Esophagus muscularis mucosa (tissue), 4 donors: ENCODE data around the gene UCP3. TPM values are rescaled to one million over a fixed set of nuclear protein-coding genes. Genes with fewer than 3 reads are reported as not detected.
A peak's percentile ranks its signal among the peaks of the same experiment; 100 is the strongest.

Source experiments
- DNase-seq: peaks from one replicate; pipeline ENCODE4 v3.0.0-alpha.2; 2017; ENCODE audit errors: extremely low spot score
- H3K27ac ChIP-seq, 4 donors: fragments of 200-600 bp; sonication (generic); replicated peaks in 1 of 4; 1 replicate in 3 of 4; 2 replicates in 1 of 4; pipeline ENCODE4 v1.5.1; 2016 to 2019; ENCODE audit warnings: mild to moderate bottlenecking in 1 of 4
- H3K27me3 ChIP-seq, 4 donors: fragments of 200-600 bp; sonication (generic); one replicate each; pipeline versions ENCODE4 v1.5.1 to v1.6.0; 2016 to 2019
- H3K36me3 ChIP-seq, 4 donors: fragments of 200-600 bp; sonication (generic); one replicate each; pipeline ENCODE4 v1.5.1; 2016 to 2019
- H3K4me1 ChIP-seq, 4 donors: fragments of 200-600 bp; sonication (generic); one replicate each; pipeline ENCODE4 v1.5.1; 2016 to 2019
- H3K4me3 ChIP-seq, 4 donors: fragments of 200-600 bp; sonication (generic); 1 replicate in 2 of 4; 2 replicates in 2 of 4; pipeline ENCODE4 v1.5.1; 2016 to 2019; ENCODE audit warnings: mild to moderate bottlenecking in 4 of 4, moderate library complexity in 1 of 4
- H3K9me3 ChIP-seq, 4 donors: fragments of 200-600 bp; sonication (generic); 1 replicate in 3 of 4; 2 replicates in 1 of 4; pipeline ENCODE4 v1.5.1; 2016 to 2019
- CTCF ChIP-seq, 3 experiments: fragments of 200-600 bp in 2 of 3; fragments of 450-650 bp in 1 of 3; sonication (generic) in 2 of 3; IDR thresholded peaks; one replicate each; pipeline ENCODE4 v1.5.1; 2017 to 2019; ENCODE audit warnings: antibody characterized with exemption in 3 of 3, mild to moderate bottlenecking in 2 of 3, moderate library complexity in 1 of 3
- EP300 ChIP-seq: sonication (generic); formaldehyde crosslinking; IDR thresholded peaks from one replicate; pipeline ENCODE4 v1.6.1; 2017; ENCODE audit warnings: antibody characterized with exemption
- POLR2A ChIP-seq: fragments of 450-650 bp; IDR thresholded peaks from one replicate; pipeline ENCODE4 v1.6.1; 2017; ENCODE audit warnings: antibody characterized with exemption, moderate library complexity, mild to moderate bottlenecking, low read depth
- POLR2AphosphoS5 ChIP-seq, 2 donors: sonication (generic); formaldehyde crosslinking; IDR thresholded peaks; one replicate each; pipeline ENCODE4 v1.6.1; 2017; ENCODE audit warnings: antibody characterized with exemption in 2 of 2
- WGBS: methylation state at CpG from one replicate; pipeline ENCODE4 v1.1.5; 2018; 5-methylcytosine and 5-hydroxymethylcytosine counted together
- intact Hi-C: fragments of 100-400 bp; cut with DNase I; formaldehyde crosslinking; loops from one replicate; pipeline ENCODE4 v1.15.1; 2023
- total RNA-seq, 4 donors: library from RNA; depleted of rRNA; stranded (reverse); fragments of >200 nt; gene quantifications; one replicate each; pipeline versions ENCODE4 v1.1.0 to v1.2.1, GENCODE V29; 2016

The UCP3 gene
- total RNA-seq, 4 donors from 2014 or later, result 0.78 to 5.6 (median 1.3) TPM

GRCh38 chr11:73983741-73984538 is 24.9 kb downstream of the UCP3 start:
- H3K4me3 ChIP-seq, result peak overlapping the region; percentile 53 to 70 (median 67)
- H3K9me3 ChIP-seq, result no peaks in the 10 kb centered on the region
- no peaks in the 10 kb centered on the region for H3K27me3 ChIP-seq
- WGBS, result 62% methylated on average over 18 of the region's 18 CpGs
- peaks cover 13 to 25% (median 22%) of the 10 kb centered on the region in 4 donors for H3K4me1 ChIP-seq
- H3K27ac ChIP-seq, result peak overlapping the region; percentile 76 to 93 (median 89)
- intact Hi-C loops, result no loop called here
- TF ChIP-seq POLR2AphosphoS5 (IDR thresholded peaks at IDR 0.05) (no peak), CTCF (IDR thresholded peaks at IDR 0.05) (no peak), EP300 (no peak), POLR2A (no peak)
- no peaks in the 10 kb centered on the region for H3K36me3 ChIP-seq
- no peak for DNase-seq

- intact Hi-C loops, result no loop called here
- H3K9me3 ChIP-seq, result no peaks in the 10 kb centered on the region
- peak; percentile 98 for DNase-seq
- H3K27ac ChIP-seq, result peak overlapping the region; percentile 76 to 93 (median 89)
- peaks cover 13 to 25% (median 22%) of the 10 kb centered on the region in 4 donors for H3K4me1 ChIP-seq
- WGBS, result under 1% methylated on average over 45 of the region's 56 CpGs
- peaks cover 0 to 6% (median 4%) of the 10 kb centered on the region in 4 donors for H3K36me3 ChIP-seq
- no peaks in the 10 kb centered on the region for H3K27me3 ChIP-seq
- H3K4me3 ChIP-seq, result peak overlapping the region; percentile 53 to 70 (median 67)
- TF ChIP-seq POLR2AphosphoS5 (IDR thresholded peaks at IDR 0.05) (peak; percentile 77 to 90), EP300 (no peak), CTCF (IDR thresholded peaks at IDR 0.05) (no peak), POLR2A (peak; percentile 42)
These were observed 25.7 kb downstream of the UCP3 start for GRCh38 chr11:73982990-73983740.

- DNase-seq, result peak; percentile 95
- intact Hi-C loops, result no loop called here
- H3K9me3 ChIP-seq, result no peaks in the 10 kb centered on the region
These were observed 26.3 kb downstream of the UCP3 start, which contains the start of gene UCP2 for GRCh38 chr11:73982595-73982989. TSS of gene UCP2 (minus strand) at chr11:73982843. CDS start at chr11:73978378, 4,465 bp downstream.

More at GRCh38 chr11:73982595-73982989, 26.3 kb downstream of the UCP3 start, which contains the start of gene UCP2:
- peak within 1 kb of the TSS; percentile 53 to 70 (median 67) for H3K4me3 ChIP-seq
- H3K36me3 ChIP-seq, result peaks cover 0 to 12% (median 9%) of the 10 kb centered on the region in 4 donors
- TF ChIP-seq EP300, result no peak
- no peak for TF ChIP-seq POLR2A
- peak in 1 of 2 donors; percentile 71 for TF ChIP-seq POLR2AphosphoS5 (IDR thresholded peaks at IDR 0.05)
- TF ChIP-seq CTCF (IDR thresholded peaks at IDR 0.05), result no peak
- under 1% methylated on average over 22 of the region's 43 CpGs for WGBS
- peak within 1 kb of the TSS; percentile 76 to 93 (median 89) for H3K27ac ChIP-seq
- peaks cover 13 to 25% (median 22%) of the 10 kb centered on the region in 4 donors for H3K4me1 ChIP-seq
- H3K27me3 ChIP-seq, result no peaks in the 10 kb centered on the region
